Endodermal cell (in vitro differentiated cells): ENCODE data around the gene NFIX. TPM values are rescaled to one million over a fixed set of nuclear protein-coding genes. Genes with fewer than 3 reads are reported as not detected.

Experiments
- DNase-seq: peaks from one replicate; pipeline ENCODE4 v3.0.0-alpha.2; 2017
- H3K27ac ChIP-seq: 2 replicates; pipeline ENCODE4 v1.5.1; 2013; ENCODE audit warnings: mild to moderate bottlenecking, low read depth, low read length, moderate library complexity
- H3K27me3 ChIP-seq: 2 replicates; pipeline ENCODE4 v1.6.1; 2013; ENCODE audit warnings: mild to moderate bottlenecking, low read length, moderate library complexity; ENCODE audit not compliant: insufficient read depth, control insufficient read depth, poor library complexity, severe bottlenecking
- H3K36me3 ChIP-seq: 2 replicates; pipeline ENCODE4 v1.7.0; 2013; ENCODE audit warnings: mild to moderate bottlenecking, low read length, moderate library complexity; ENCODE audit not compliant: control insufficient read depth, insufficient read depth
- H3K4me1 ChIP-seq: one replicate; pipeline ENCODE4 v1.7.0; 2013; ENCODE audit warnings: low read length; ENCODE audit not compliant: control insufficient read depth, insufficient read depth
- H3K4me3 ChIP-seq: 2 replicates; pipeline ENCODE4 v1.5.1; 2013; ENCODE audit warnings: mild to moderate bottlenecking, low read length, moderate library complexity
- H3K9ac ChIP-seq: 2 replicates; pipeline ENCODE4 v1.6.1; 2013; ENCODE audit warnings: mild to moderate bottlenecking, low read length, moderate library complexity; ENCODE audit not compliant: poor library complexity, severe bottlenecking; ENCODE audit errors: extremely low read depth
- H3K9me3 ChIP-seq: 2 replicates; pipeline ENCODE4 v1.6.1; 2013; ENCODE audit warnings: mild to moderate bottlenecking, low read length, moderate library complexity; ENCODE audit not compliant: control insufficient read depth
- H3K27ac Mint-ChIP-seq: 2 replicates; pipeline ENCODE4 v1.8.0; 2020; ENCODE audit warnings: mixed read lengths
- H3K27me3 Mint-ChIP-seq: 2 replicates; pipeline ENCODE4 v1.8.0; 2021; ENCODE audit warnings: mild to moderate bottlenecking, mixed read lengths; ENCODE audit not compliant: insufficient read depth
- H3K36me3 Mint-ChIP-seq: 2 replicates; pipeline ENCODE4 v1.8.0; 2020; ENCODE audit warnings: low read depth, mixed read lengths
- H3K4me1 Mint-ChIP-seq: 2 replicates; pipeline ENCODE4 v1.8.0; 2020; ENCODE audit warnings: mixed read lengths
- H3K4me3 Mint-ChIP-seq: 2 replicates; pipeline ENCODE4 v1.8.0; 2020; ENCODE audit warnings: mild to moderate bottlenecking, moderate library complexity, mixed read lengths
- H3K9me3 Mint-ChIP-seq: 2 replicates; pipeline ENCODE4 v1.8.0; 2020; ENCODE audit warnings: mild to moderate bottlenecking, mixed read lengths
- WGBS, 2 experiments: methylation state at CpG; one replicate each; pipeline versions ENCODE4 v1.1.5 to v1.1.7; 2013; ENCODE audit warnings: missing lambda C conversion rate in 2 of 2, mixed read lengths in 1 of 2; ENCODE audit not compliant: insufficient coverage in 1 of 2, insufficient read length in 1 of 2; 5-methylcytosine and 5-hydroxymethylcytosine counted together
- total RNA-seq, 2 donors: library from RNA; stranded (reverse); fragmentation: NEBNext Ultra II Directional in 1 of 2; extraction: Animal tissue kit (Norgen Biotek cat#: 25700) in 1 of 2; gene quantifications; 2 replicates in 1 of 2; 3 replicates in 1 of 2; pipeline ENCODE4 v1.2.1, GENCODE V29; 2021
- TF ChIP-seq, protein P1 (sequence below): fragments of 200-600 bp; sonication (generic); conservative IDR thresholded peaks from 2 replicates; pipeline ENCODE4 v1.5.0; 2021; ENCODE audit warnings: antibody characterized with exemption, mild to moderate bottlenecking

The NFIX gene
- total RNA-seq, 2 donors from 2014 or later: 0.22 to 0.40 TPM

DNA sequence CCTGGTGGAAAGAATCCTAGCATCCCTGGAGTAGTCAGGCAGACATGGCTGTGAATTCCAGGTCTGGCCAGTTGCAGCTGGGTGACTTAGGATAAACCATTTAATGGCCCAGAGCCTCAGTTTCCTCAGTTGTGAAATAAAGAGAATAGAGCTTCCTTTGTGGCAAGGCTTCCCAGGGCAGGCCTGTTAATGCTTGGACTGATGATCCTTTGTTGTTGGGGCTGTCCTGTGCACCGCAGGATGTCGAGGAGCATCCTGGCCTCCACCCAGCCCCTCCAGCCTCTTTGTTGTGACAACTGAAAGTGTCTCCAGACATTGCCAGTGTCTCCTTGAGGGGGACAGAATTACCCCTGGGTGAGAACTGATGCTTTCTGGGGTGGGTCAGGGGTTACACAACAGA lies 91.1 kb downstream of the NFIX start:
- H3K27me3 Mint-ChIP-seq: peaks cover 45% of the 10 kb centered on the region
- H3K27ac Mint-ChIP-seq: no peak overlapping the region
- Histone ChIP-seq H3K27ac (no peak overlapping the region), H3K27me3 (peaks cover 15% of the 10 kb centered on the region), H3K36me3 (no peaks in the 10 kb centered on the region), H3K9ac (no peak overlapping the region), H3K4me1 (peaks cover 6% of the 10 kb centered on the region), H3K9me3 (no peaks in the 10 kb centered on the region), H3K4me3 (no peak overlapping the region)
- no peaks in the 10 kb centered on the region for H3K9me3 Mint-ChIP-seq
- no peaks in the 10 kb centered on the region for H3K36me3 Mint-ChIP-seq
- H3K4me3 Mint-ChIP-seq: no peak overlapping the region
- peaks cover 15% of the 10 kb centered on the region for H3K4me1 Mint-ChIP-seq
- 94% methylated on average over 2 of the region's 2 CpGs; no CpG with 5 or more reads in 1 of the 2 experiments for WGBS, 2 experiments
- no peak for DNase-seq
- TF ChIP-seq, protein P1, sequence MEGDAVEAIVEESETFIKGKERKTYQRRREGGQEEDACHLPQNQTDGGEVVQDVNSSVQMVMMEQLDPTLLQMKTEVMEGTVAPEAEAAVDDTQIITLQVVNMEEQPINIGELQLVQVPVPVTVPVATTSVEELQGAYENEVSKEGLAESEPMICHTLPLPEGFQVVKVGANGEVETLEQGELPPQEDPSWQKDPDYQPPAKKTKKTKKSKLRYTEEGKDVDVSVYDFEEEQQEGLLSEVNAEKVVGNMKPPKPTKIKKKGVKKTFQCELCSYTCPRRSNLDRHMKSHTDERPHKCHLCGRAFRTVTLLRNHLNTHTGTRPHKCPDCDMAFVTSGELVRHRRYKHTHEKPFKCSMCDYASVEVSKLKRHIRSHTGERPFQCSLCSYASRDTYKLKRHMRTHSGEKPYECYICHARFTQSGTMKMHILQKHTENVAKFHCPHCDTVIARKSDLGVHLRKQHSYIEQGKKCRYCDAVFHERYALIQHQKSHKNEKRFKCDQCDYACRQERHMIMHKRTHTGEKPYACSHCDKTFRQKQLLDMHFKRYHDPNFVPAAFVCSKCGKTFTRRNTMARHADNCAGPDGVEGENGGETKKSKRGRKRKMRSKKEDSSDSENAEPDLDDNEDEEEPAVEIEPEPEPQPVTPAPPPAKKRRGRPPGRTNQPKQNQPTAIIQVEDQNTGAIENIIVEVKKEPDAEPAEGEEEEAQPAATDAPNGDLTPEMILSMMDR: no peak

- no peaks in the 10 kb centered on the region for H3K9me3 Mint-ChIP-seq
- no peak overlapping the region for H3K27ac Mint-ChIP-seq
Observed at GRCh38 chr19:13087295-13087694, 92.0 kb downstream of the NFIX start.

GRCh38 chr19:13087795-13088537 lies 92.7 kb downstream of the NFIX start:
- H3K36me3 Mint-ChIP-seq: no peaks in the 10 kb centered on the region
- 91 to 94% methylated on average over 5 to 33 of the region's 37 CpGs for WGBS, 2 experiments
- H3K27me3 Mint-ChIP-seq: peaks cover 48% of the 10 kb centered on the region
- H3K27ac Mint-ChIP-seq: no peak overlapping the region
- peaks cover 16% of the 10 kb centered on the region for H3K4me1 ChIP-seq
- no peak overlapping the region for H3K27ac ChIP-seq
- DNase-seq: no peak
- H3K9ac ChIP-seq: no peak overlapping the region
- H3K36me3 ChIP-seq: no peaks in the 10 kb centered on the region
- TF ChIP-seq, protein P1: no peak
- peaks cover 15% of the 10 kb centered on the region for H3K27me3 ChIP-seq
- no peaks in the 10 kb centered on the region for H3K9me3 ChIP-seq
- no peak overlapping the region for H3K4me3 ChIP-seq
- H3K4me3 Mint-ChIP-seq: no peak overlapping the region
- H3K4me1 Mint-ChIP-seq: peaks cover 11% of the 10 kb centered on the region
- no peaks in the 10 kb centered on the region for H3K9me3 Mint-ChIP-seq

More at GRCh38 chr19:13087295-13087694, 92.0 kb downstream of the NFIX start:
- Histone ChIP-seq H3K27me3 (peaks cover 15% of the 10 kb centered on the region), H3K9ac (no peak overlapping the region), H3K27ac (no peak overlapping the region), H3K4me3 (no peak overlapping the region), H3K36me3 (no peaks in the 10 kb centered on the region), H3K4me1 (peaks cover 15% of the 10 kb centered on the region), H3K9me3 (no peaks in the 10 kb centered on the region)
- DNase-seq: no peak
- 92 to 95% methylated on average over 11 to 12 of the region's 12 CpGs for WGBS, 2 experiments
- H3K36me3 Mint-ChIP-seq: no peaks in the 10 kb centered on the region
- TF ChIP-seq, protein P1: no peak
- no peak overlapping the region for H3K4me3 Mint-ChIP-seq
- H3K4me1 Mint-ChIP-seq: peaks cover 13% of the 10 kb centered on the region
- peaks cover 51% of the 10 kb centered on the region for H3K27me3 Mint-ChIP-seq
